ENCODE results near the gene ZNF668. TPM values are rescaled to one million over a fixed set of nuclear protein-coding genes. Genes with fewer than 3 reads are reported as not detected.

ZNF668 gene
- total and polyA plus RNA-seq, 2 of the 13 experiments (the other 11 are each of a cell fraction or from before 2014, with no cell fraction given) = 3.8 to 9.8 TPM

DNA sequence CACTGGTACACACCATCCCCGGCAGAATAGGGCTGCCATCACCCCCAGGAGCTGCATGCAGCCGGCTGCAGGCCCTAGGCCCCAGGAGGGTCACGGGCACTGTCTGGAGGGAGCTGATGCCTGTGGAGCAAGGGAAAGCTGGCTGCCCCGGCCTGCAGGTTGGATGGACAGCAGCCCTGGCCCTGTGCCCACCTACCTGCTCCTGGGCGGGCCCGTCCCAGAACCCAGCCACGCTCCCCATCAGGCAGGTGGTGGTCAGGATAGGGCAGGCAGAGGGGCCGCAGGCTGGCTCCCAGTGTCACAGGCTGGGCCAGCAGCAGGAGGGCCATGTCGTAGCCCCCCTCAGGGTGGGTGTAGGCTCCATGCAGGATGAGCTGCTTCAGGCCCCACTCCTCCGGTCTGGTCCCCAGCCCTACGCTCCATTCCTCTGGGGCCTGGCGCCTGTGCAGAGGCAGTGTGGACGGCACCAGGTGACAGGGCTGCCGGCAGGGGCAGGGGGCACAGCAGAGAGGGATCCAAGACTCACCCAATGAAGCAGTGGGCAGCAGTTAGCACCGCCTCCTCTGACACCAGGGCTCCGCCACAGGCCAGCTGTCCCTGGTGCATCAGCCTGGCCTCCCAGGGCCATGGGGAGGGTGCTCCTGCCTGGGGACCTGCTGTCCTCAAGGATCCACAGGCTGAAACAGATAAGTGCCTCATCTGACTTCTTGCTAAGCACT, 10.7 kb upstream of the ZNF668 start (continued):
- TF ChIP-seq, protein P1, sequence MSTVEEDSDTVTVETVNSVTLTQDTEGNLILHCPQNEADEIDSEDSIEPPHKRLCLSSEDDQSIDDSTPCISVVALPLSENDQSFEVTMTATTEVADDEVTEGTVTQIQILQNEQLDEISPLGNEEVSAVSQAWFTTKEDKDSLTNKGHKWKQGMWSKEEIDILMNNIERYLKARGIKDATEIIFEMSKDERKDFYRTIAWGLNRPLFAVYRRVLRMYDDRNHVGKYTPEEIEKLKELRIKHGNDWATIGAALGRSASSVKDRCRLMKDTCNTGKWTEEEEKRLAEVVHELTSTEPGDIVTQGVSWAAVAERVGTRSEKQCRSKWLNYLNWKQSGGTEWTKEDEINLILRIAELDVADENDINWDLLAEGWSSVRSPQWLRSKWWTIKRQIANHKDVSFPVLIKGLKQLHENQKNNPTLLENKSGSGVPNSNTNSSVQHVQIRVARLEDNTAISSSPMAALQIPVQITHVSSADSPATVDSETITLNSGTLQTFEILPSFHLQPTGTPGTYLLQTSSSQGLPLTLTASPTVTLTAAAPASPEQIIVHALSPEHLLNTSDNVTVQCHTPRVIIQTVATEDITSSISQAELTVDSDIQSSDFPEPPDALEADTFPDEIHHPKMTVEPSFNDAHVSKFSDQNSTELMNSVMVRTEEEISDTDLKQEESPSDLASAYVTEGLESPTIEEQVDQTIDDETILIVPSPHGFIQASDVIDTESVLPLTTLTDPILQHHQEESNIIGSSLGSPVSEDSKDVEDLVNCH (CRISPR knock-in tag; IDR thresholded peaks at IDR 0.05) = no peak
- TF ChIP-seq, protein P2, sequence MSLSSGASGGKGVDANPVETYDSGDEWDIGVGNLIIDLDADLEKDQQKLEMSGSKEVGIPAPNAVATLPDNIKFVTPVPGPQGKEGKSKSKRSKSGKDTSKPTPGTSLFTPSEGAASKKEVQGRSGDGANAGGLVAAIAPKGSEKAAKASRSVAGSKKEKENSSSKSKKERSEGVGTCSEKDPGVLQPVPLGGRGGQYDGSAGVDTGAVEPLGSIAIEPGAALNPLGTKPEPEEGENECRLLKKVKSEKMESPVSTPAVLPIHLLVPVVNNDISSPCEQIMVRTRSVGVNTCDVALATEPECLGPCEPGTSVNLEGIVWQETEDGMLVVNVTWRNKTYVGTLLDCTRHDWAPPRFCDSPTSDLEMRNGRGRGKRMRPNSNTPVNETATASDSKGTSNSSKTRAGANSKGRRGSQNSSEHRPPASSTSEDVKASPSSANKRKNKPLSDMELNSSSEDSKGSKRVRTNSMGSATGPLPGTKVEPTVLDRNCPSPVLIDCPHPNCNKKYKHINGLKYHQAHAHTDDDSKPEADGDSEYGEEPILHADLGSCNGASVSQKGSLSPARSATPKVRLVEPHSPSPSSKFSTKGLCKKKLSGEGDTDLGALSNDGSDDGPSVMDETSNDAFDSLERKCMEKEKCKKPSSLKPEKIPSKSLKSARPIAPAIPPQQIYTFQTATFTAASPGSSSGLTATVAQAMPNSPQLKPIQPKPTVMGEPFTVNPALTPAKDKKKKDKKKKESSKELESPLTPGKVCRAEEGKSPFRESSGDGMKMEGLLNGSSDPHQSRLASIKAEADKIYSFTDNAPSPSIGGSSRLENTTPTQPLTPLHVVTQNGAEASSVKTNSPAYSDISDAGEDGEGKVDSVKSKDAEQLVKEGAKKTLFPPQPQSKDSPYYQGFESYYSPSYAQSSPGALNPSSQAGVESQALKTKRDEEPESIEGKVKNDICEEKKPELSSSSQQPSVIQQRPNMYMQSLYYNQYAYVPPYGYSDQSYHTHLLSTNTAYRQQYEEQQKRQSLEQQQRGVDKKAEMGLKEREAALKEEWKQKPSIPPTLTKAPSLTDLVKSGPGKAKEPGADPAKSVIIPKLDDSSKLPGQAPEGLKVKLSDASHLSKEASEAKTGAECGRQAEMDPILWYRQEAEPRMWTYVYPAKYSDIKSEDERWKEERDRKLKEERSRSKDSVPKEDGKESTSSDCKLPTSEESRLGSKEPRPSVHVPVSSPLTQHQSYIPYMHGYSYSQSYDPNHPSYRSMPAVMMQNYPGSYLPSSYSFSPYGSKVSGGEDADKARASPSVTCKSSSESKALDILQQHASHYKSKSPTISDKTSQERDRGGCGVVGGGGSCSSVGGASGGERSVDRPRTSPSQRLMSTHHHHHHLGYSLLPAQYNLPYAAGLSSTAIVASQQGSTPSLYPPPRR (CRISPR knock-in tag; IDR thresholded peaks at IDR 0.05; ENCODE audit: borderline replicate concordance) = no peak
- TF ChIP-seq, protein P3, sequence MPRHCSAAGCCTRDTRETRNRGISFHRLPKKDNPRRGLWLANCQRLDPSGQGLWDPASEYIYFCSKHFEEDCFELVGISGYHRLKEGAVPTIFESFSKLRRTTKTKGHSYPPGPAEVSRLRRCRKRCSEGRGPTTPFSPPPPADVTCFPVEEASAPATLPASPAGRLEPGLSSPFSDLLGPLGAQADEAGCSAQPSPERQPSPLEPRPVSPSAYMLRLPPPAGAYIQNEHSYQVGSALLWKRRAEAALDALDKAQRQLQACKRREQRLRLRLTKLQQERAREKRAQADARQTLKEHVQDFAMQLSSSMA (CRISPR knock-in tag; IDR thresholded peaks at IDR 0.05) = no peak
- TF ChIP-seq, protein P4, sequence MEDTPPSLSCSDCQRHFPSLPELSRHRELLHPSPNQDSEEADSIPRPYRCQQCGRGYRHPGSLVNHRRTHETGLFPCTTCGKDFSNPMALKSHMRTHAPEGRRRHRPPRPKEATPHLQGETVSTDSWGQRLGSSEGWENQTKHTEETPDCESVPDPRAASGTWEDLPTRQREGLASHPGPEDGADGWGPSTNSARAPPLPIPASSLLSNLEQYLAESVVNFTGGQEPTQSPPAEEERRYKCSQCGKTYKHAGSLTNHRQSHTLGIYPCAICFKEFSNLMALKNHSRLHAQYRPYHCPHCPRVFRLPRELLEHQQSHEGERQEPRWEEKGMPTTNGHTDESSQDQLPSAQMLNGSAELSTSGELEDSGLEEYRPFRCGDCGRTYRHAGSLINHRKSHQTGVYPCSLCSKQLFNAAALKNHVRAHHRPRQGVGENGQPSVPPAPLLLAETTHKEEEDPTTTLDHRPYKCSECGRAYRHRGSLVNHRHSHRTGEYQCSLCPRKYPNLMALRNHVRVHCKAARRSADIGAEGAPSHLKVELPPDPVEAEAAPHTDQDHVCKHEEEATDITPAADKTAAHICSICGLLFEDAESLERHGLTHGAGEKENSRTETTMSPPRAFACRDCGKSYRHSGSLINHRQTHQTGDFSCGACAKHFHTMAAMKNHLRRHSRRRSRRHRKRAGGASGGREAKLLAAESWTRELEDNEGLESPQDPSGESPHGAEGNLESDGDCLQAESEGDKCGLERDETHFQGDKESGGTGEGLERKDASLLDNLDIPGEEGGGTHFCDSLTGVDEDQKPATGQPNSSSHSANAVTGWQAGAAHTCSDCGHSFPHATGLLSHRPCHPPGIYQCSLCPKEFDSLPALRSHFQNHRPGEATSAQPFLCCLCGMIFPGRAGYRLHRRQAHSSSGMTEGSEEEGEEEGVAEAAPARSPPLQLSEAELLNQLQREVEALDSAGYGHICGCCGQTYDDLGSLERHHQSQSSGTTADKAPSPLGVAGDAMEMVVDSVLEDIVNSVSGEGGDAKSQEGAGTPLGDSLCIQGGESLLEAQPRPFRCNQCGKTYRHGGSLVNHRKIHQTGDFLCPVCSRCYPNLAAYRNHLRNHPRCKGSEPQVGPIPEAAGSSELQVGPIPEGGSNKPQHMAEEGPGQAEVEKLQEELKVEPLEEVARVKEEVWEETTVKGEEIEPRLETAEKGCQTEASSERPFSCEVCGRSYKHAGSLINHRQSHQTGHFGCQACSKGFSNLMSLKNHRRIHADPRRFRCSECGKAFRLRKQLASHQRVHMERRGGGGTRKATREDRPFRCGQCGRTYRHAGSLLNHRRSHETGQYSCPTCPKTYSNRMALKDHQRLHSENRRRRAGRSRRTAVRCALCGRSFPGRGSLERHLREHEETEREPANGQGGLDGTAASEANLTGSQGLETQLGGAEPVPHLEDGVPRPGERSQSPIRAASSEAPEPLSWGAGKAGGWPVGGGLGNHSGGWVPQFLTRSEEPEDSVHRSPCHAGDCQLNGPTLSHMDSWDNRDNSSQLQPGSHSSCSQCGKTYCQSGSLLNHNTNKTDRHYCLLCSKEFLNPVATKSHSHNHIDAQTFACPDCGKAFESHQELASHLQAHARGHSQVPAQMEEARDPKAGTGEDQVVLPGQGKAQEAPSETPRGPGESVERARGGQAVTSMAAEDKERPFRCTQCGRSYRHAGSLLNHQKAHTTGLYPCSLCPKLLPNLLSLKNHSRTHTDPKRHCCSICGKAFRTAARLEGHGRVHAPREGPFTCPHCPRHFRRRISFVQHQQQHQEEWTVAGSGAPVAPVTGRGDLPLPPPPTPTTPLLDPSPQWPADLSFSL (CRISPR knock-in tag; IDR thresholded peaks at IDR 0.05) = no peak
- TF ChIP-seq, protein P5, sequence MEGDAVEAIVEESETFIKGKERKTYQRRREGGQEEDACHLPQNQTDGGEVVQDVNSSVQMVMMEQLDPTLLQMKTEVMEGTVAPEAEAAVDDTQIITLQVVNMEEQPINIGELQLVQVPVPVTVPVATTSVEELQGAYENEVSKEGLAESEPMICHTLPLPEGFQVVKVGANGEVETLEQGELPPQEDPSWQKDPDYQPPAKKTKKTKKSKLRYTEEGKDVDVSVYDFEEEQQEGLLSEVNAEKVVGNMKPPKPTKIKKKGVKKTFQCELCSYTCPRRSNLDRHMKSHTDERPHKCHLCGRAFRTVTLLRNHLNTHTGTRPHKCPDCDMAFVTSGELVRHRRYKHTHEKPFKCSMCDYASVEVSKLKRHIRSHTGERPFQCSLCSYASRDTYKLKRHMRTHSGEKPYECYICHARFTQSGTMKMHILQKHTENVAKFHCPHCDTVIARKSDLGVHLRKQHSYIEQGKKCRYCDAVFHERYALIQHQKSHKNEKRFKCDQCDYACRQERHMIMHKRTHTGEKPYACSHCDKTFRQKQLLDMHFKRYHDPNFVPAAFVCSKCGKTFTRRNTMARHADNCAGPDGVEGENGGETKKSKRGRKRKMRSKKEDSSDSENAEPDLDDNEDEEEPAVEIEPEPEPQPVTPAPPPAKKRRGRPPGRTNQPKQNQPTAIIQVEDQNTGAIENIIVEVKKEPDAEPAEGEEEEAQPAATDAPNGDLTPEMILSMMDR (CRISPR knock-in tag; IDR thresholded peaks at IDR 0.05) = no peak
- no peak for TF ChIP-seq SIN3B (IDR thresholded peaks at IDR 0.05; ENCODE audit: low read length)
- peak; percentile 80 for TF ChIP-seq AGO1 (IDR thresholded peaks at IDR 0.05; ENCODE audit: low read depth, low read length, poor library complexity, severe bottlenecking)
- no peak for TF ChIP-seq NAIF1 (CRISPR knock-in tag; IDR thresholded peaks at IDR 0.05; ENCODE audit: borderline replicate concordance)
- TF ChIP-seq, protein P6, sequence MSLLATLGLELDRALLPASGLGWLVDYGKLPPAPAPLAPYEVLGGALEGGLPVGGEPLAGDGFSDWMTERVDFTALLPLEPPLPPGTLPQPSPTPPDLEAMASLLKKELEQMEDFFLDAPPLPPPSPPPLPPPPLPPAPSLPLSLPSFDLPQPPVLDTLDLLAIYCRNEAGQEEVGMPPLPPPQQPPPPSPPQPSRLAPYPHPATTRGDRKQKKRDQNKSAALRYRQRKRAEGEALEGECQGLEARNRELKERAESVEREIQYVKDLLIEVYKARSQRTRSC (CRISPR knock-in tag; IDR thresholded peaks at IDR 0.05; ENCODE audit: low read depth) = no peak
- no peak for TF ChIP-seq SRY (CRISPR knock-in tag; IDR thresholded peaks at IDR 0.05)

Measured in HepG2 (cell line).